NCI-H510A treated with DMSO at 0.1 percent for 48 hours (cell line): ENCODE data around the gene MYL6.
A peak's percentile ranks its signal among the peaks of the same experiment; 100 is the strongest.
"Not testable (repeated sequence)": the region's sequence is repeated elsewhere in the genome, so short reads cannot be mapped to it uniquely, and the experiment has no call there.

Source experiments
- DNase-seq: peaks from one replicate; lab custom pipeline; 2025; lab: John Stamatoyannopoulos, UW

The MYL6 gene

GRCh38 chr12:56156464-56157200, 1.5 kb upstream of the MYL6 start:
- not testable (repeated sequence) for DNase-seq

GRCh38 chr12:56157201-56158028, 744 bp upstream of the MYL6 start:
- peak; percentile 87 for DNase-seq

GRCh38 chr12:56158926-56159461, 835 bp downstream of the MYL6 start:
- peak; percentile 67 for DNase-seq

GRCh38 chr12:56159482-56160192, 1.5 kb downstream of the MYL6 start:
- no peak for DNase-seq

- DNase-seq, result no peak
These were observed 2.1 kb downstream of the MYL6 start for GRCh38 chr12:56160193-56160763.

GRCh38 chr12:56160894-56161689, 2.9 kb downstream of the MYL6 start:
- no peak for DNase-seq

GRCh38 chr12:56161690-56162351, 3.7 kb downstream of the MYL6 start:
- no peak for DNase-seq

GRCh38 chr12:56162468-56163290, 4.5 kb downstream of the MYL6 start:
- DNase-seq, result no peak

- no peak for DNase-seq
These were observed 5.6 kb downstream of the MYL6 start for GRCh38 chr12:56163533-56164344.

- DNase-seq, result no peak
These were observed 6.2 kb downstream of the MYL6 start for GRCh38 chr12:56164345-56164729.

- no peak for DNase-seq
These were observed 7.2 kb downstream of the MYL6 start for GRCh38 chr12:56165369-56165768.

GRCh38 chr12:56169229-56169759, 11.1 kb downstream of the MYL6 start:
- no peak for DNase-seq

GRCh38 chr12:56172839-56173238, 14.7 kb downstream of the MYL6 start:
- no peak for DNase-seq

GRCh38 chr12:56178347-56178746, 20.2 kb downstream of the MYL6 start:
- no peak for DNase-seq

GRCh38 chr12:56186957-56187356, 28.8 kb downstream of the MYL6 start:
- no peak for DNase-seq

- no peak for DNase-seq
These were observed 30.1 kb downstream of the MYL6 start for GRCh38 chr12:56188131-56188777.

- DNase-seq, result peak; percentile 7
These were observed 30.6 kb downstream of the MYL6 start for GRCh38 chr12:56188778-56189098.
